Tibial artery (tissue), 4 donors: ENCODE data around the gene TLE4.

Experiments used
- DNase-seq, 2 donors: peaks; one replicate each; pipeline ENCODE4 v3.0.0-alpha.2; 2019
- H3K27ac ChIP-seq, 2 donors: fragments of 200-600 bp; sonication (generic) in 1 of 2; 1 replicate in 1 of 2; 2 replicates in 1 of 2; pipeline ENCODE4 v1.5.1; 2018 to 2019; ENCODE audit warnings: mild to moderate bottlenecking in 1 of 2
- H3K27me3 ChIP-seq, 2 donors: fragments of 200-600 bp; sonication (generic) in 1 of 2; one replicate each; pipeline versions ENCODE4 v1.5.1 to v1.6.0; 2016 to 2019
- H3K36me3 ChIP-seq, 3 donors: fragments of 200-600 bp; sonication (generic) in 2 of 3; one replicate each; pipeline ENCODE4 v1.5.1; 2016 to 2019; ENCODE audit warnings: mild to moderate bottlenecking in 2 of 3
- H3K4me1 ChIP-seq, 4 donors: fragments of 200-600 bp; sonication (generic) in 2 of 4; 1 replicate in 3 of 4; 2 replicates in 1 of 4; pipeline ENCODE4 v1.5.1; 2016 to 2019
- H3K4me3 ChIP-seq, 2 donors: fragments of 200-600 bp; sonication (generic) in 1 of 2; 1 replicate in 1 of 2; 2 replicates in 1 of 2; pipeline ENCODE4 v1.5.1; 2018 to 2019; ENCODE audit warnings: mild to moderate bottlenecking in 2 of 2
- H3K9me3 ChIP-seq, 3 donors: fragments of 200-600 bp; sonication (generic) in 1 of 3; one replicate each; pipeline ENCODE4 v1.5.1; 2016 to 2019
- intact Hi-C: fragments of 100-400 bp; cut with DNase I; formaldehyde crosslinking; loops from one replicate; pipeline ENCODE4 v1.15.0; 2023; ENCODE audit warnings: low total_unique reads
- TF ChIP-seq, protein P1 (sequence below), 2 experiments: fragments of 200-600 bp in 1 of 2; fragments of 450-650 bp in 1 of 2; IDR thresholded peaks; one replicate each; pipeline ENCODE4 v1.5.1; 2017 to 2019; ENCODE audit warnings: antibody characterized with exemption in 2 of 2, mild to moderate bottlenecking in 1 of 2, moderate library complexity in 1 of 2

TLE4 gene

DNA sequence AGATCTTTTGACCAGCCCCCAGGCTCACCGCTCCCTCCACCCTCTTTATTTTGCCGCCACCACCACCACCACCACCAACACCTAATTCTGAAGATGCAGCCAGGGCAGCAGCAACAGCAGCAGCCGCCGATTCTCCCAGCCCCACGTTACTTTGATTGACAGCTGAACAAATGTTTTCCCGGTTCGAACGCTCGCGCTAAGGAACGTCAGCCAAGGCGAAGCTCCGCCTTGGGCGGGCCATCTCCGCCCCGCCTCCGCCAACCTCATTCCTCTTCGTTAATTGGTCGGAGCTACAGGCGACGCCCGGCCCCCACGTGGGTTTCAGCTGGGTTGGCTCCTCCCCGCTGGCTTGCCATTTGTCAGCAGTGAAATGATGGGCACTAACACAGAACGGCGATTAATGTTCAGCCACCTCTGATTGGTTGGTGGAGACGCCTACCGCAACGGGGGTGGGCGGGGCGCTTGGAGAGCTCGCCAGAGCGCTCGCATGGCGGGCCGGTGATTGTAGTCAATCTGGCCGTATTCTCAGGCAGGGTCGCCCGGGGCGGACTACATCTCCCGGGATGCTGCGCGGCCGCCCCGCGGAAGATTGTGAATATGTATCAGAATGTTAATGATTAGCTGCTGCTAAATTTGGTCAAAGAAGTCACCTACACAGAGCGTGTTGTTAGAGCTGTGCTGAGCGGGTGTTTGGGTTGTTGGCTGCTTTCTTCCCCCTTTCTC, at the start of gene TLE4:
TSS of gene TLE4 (plus strand) at position 657 of the 723 bp plus-strand sequence. CDS start 826 bp downstream, outside the sequence.
- Histone ChIP-seq H3K4me1 (peaks cover 0 to 29% (median 19%) of the 10 kb centered on the region in 4 donors), H3K9me3 (no peaks in the 10 kb centered on the region), H3K4me3 (peak within 1 kb of the TSS; percentile 73 to 91), H3K36me3 (no peaks in the 10 kb centered on the region), H3K27ac (peak within 1 kb of the TSS; percentile 92 to 97), H3K27me3 (no peaks in the 10 kb centered on the region)
- intact Hi-C loops, result no loop called here
- peak; percentile 100 for DNase-seq
- TF ChIP-seq, protein P1, sequence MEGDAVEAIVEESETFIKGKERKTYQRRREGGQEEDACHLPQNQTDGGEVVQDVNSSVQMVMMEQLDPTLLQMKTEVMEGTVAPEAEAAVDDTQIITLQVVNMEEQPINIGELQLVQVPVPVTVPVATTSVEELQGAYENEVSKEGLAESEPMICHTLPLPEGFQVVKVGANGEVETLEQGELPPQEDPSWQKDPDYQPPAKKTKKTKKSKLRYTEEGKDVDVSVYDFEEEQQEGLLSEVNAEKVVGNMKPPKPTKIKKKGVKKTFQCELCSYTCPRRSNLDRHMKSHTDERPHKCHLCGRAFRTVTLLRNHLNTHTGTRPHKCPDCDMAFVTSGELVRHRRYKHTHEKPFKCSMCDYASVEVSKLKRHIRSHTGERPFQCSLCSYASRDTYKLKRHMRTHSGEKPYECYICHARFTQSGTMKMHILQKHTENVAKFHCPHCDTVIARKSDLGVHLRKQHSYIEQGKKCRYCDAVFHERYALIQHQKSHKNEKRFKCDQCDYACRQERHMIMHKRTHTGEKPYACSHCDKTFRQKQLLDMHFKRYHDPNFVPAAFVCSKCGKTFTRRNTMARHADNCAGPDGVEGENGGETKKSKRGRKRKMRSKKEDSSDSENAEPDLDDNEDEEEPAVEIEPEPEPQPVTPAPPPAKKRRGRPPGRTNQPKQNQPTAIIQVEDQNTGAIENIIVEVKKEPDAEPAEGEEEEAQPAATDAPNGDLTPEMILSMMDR (IDR thresholded peaks at IDR 0.05), result peak in 1 of 2 experiments; percentile 12

DNA sequence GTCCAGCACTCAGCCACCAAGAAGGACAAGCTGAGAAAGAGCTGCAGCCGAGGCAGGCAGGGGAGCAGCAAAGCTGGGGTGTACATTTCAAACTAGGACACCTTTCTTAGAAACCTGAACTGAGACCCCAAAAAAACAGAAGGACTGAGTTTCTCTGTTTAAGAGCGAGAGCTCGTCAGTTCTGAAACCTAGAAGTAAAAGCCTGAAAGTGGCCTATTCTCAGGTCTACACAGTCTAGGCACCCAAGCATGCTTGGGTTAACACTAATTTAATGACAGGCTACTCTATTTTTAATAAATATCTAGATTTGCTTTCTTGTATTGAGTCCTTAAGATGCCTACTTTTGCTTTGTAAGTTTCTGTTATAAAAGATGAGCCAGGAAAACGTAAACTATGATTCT, 49.0 kb upstream of the TLE4 start:
- no peak overlapping the region for H3K27ac ChIP-seq
- no peaks in the 10 kb centered on the region for H3K36me3 ChIP-seq
- TF ChIP-seq, protein P1 (IDR thresholded peaks at IDR 0.05), result no peak
- H3K9me3 ChIP-seq, result peaks cover 0 to 7% (median 0%) of the 10 kb centered on the region in 3 donors
- no peaks in the 10 kb centered on the region for H3K4me1 ChIP-seq
- no peak for DNase-seq
- intact Hi-C loops, result no loop called here
- no peaks in the 10 kb centered on the region for H3K27me3 ChIP-seq
- no peak overlapping the region for H3K4me3 ChIP-seq

DNA sequence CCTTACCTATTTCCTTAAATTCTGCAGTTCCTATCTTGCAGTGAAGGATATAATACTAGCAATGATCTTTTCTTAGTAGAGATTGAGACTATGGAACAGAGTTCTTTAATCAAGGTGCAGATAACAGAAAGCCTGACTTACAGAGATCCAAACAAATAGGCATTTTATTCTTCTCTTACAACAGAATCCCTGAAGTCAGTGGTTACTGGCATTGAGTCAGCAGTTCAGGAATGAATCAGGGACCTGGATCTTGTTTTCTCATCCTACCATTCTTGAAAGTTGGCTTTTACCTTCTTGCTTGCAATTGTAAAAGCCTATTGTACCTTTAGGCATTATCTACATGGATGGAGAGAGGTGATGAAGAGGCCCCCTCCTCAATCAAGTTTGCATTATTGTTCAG, 47.5 kb upstream of the TLE4 start:
- TF ChIP-seq, protein P1 (IDR thresholded peaks at IDR 0.05), result no peak
- no peak for DNase-seq

DNA sequence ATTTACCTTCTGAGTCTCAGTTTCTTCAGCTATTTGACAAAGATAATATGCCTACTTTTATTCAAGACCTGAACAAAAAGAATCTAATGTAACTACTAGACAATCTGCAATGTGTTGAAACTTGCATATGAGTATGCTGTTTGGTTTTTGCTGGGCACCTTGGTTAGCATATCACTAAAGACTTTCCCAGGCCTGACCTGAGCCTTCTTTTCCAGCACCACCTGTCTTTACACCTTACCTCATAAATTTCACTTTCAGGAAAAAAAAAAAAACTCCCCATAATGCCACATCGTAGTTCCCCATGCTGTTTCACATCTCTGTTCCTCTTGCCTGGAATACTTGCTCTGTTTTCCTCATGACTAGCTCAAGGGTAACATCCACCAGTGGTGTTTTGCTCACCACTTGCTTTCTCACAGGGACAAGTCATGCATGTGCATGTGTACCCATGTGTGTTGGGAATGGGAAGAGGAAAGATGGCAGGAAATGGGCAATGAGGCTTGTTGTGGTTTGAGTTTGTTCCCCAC, 45.6 kb upstream of the TLE4 start:
- no peak overlapping the region for H3K27ac ChIP-seq
- H3K36me3 ChIP-seq, result no peaks in the 10 kb centered on the region
- TF ChIP-seq, protein P1 (IDR thresholded peaks at IDR 0.05), result no peak

More for the DNA sequence above, 47.5 kb upstream of the TLE4 start:
- H3K36me3 ChIP-seq, result no peaks in the 10 kb centered on the region
- H3K4me3 ChIP-seq, result no peak overlapping the region
- intact Hi-C loops, result no loop called here
- H3K27me3 ChIP-seq, result no peaks in the 10 kb centered on the region
- peaks cover 0 to 7% (median 0%) of the 10 kb centered on the region in 3 donors for H3K9me3 ChIP-seq
- H3K4me1 ChIP-seq, result no peaks in the 10 kb centered on the region
- H3K27ac ChIP-seq, result no peak overlapping the region

DNA sequence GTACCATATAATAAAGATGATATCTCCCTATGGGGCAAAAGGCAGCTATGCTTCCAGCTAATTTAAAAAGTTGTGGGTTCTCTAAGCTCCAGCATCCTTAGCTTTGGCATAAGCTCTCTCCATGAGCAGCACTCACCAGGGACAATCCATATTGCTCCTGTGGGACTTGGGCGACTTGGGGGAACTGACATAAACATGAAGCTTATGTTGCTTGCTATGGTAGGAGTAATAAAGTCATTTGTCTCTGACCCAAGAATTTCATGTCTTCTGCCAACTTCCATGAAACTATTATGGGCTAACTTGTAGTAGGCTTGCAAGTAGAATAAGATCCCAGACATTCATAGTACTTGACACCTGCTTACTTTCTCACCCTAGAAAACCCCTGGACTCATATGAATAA, 36.2 kb upstream of the TLE4 start:
- TF ChIP-seq, protein P1 (IDR thresholded peaks at IDR 0.05), result no peak
- DNase-seq, result no peak
- no peaks in the 10 kb centered on the region for H3K27me3 ChIP-seq

More for the DNA sequence above, 45.6 kb upstream of the TLE4 start:
- Histone ChIP-seq H3K9me3 (peaks cover 0 to 7% (median 0%) of the 10 kb centered on the region in 3 donors), H3K4me1 (no peaks in the 10 kb centered on the region), H3K4me3 (no peak overlapping the region), H3K27me3 (no peaks in the 10 kb centered on the region)
- no peak for DNase-seq
- intact Hi-C loops, result no loop called here

More for the DNA sequence above, 36.2 kb upstream of the TLE4 start:
- Histone ChIP-seq H3K27ac (no peak overlapping the region), H3K4me3 (no peak overlapping the region), H3K4me1 (no peaks in the 10 kb centered on the region), H3K9me3 (no peaks in the 10 kb centered on the region), H3K36me3 (no peaks in the 10 kb centered on the region)
- intact Hi-C loops, result no loop called here
